Measurements from ENCODE around the gene SFTA2.

The SFTA2 gene

DNA sequence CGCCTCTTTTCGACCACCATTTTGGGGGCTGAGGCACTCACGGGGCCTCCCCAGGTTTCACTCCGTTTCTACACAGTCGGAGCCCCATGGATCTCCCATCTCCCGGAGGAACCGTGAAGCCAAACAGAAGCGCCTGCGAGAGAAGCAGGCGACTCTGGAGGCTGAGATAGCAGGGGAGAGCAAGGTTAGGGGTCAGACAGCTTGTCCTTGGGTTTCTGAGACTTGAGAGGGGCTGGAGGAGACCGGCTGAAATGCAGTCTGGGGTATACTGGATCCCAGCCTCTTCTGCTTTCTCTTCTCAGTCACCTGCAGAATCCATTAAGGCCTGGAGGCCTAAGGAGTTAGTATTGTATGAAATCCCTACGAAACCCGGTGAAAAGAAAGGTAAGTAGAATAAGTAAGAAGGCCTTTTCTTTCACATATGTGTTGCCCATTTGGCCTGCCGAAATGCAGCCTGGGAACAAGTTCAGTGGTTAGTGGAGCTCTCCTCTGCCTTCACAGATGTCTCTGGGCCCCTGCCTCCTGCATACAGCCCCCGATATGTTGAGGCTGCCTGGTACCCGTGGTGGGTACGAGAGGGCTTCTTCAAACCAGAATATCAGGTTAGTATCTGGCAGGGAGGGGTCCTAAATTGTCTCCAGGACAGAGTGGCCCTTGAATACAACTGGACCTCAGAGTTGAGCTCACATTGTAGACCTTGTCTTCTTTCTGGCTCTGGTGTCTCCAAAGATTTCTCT lies 16.9 kb downstream of the SFTA2 start:
- peak overlapping the region; percentile 82 for H3K27ac ChIP-seq (replicated peaks)
- H3K27me3 ChIP-seq (ENCODE audit: insufficient read depth, poor library complexity, severe bottlenecking), result no peaks in the 10 kb centered on the region
- TF ChIP-seq, protein P1, sequence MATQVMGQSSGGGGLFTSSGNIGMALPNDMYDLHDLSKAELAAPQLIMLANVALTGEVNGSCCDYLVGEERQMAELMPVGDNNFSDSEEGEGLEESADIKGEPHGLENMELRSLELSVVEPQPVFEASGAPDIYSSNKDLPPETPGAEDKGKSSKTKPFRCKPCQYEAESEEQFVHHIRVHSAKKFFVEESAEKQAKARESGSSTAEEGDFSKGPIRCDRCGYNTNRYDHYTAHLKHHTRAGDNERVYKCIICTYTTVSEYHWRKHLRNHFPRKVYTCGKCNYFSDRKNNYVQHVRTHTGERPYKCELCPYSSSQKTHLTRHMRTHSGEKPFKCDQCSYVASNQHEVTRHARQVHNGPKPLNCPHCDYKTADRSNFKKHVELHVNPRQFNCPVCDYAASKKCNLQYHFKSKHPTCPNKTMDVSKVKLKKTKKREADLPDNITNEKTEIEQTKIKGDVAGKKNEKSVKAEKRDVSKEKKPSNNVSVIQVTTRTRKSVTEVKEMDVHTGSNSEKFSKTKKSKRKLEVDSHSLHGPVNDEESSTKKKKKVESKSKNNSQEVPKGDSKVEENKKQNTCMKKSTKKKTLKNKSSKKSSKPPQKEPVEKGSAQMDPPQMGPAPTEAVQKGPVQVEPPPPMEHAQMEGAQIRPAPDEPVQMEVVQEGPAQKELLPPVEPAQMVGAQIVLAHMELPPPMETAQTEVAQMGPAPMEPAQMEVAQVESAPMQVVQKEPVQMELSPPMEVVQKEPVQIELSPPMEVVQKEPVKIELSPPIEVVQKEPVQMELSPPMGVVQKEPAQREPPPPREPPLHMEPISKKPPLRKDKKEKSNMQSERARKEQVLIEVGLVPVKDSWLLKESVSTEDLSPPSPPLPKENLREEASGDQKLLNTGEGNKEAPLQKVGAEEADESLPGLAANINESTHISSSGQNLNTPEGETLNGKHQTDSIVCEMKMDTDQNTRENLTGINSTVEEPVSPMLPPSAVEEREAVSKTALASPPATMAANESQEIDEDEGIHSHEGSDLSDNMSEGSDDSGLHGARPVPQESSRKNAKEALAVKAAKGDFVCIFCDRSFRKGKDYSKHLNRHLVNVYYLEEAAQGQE (IDR thresholded peaks at IDR 0.05; ENCODE audit: insufficient replicate concordance, low read depth), result no peak
- no peak for TF ChIP-seq POLR2AphosphoS5 (IDR thresholded peaks at IDR 0.05; ENCODE audit: low read depth)
- TF ChIP-seq SPI1 (IDR thresholded peaks at IDR 0.05; ENCODE audit: borderline replicate concordance, low read depth), result no peak
- no peak for TF ChIP-seq GABPA (IDR thresholded peaks at IDR 0.05; ENCODE audit: low read depth)
- TF ChIP-seq, protein P2, sequence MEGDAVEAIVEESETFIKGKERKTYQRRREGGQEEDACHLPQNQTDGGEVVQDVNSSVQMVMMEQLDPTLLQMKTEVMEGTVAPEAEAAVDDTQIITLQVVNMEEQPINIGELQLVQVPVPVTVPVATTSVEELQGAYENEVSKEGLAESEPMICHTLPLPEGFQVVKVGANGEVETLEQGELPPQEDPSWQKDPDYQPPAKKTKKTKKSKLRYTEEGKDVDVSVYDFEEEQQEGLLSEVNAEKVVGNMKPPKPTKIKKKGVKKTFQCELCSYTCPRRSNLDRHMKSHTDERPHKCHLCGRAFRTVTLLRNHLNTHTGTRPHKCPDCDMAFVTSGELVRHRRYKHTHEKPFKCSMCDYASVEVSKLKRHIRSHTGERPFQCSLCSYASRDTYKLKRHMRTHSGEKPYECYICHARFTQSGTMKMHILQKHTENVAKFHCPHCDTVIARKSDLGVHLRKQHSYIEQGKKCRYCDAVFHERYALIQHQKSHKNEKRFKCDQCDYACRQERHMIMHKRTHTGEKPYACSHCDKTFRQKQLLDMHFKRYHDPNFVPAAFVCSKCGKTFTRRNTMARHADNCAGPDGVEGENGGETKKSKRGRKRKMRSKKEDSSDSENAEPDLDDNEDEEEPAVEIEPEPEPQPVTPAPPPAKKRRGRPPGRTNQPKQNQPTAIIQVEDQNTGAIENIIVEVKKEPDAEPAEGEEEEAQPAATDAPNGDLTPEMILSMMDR (IDR thresholded peaks at IDR 0.05; ENCODE audit: insufficient read depth, low read length), result no peak
- DNase-seq (ENCODE audit: low read depth in 1 of 2, low spot score in 1 of 2), result peak in 1 of 2 experiments; percentile 8
- H3K4me3 ChIP-seq (replicated peaks; ENCODE audit: insufficient read depth, low read length), result peak overlapping the region; percentile 56

DNA sequence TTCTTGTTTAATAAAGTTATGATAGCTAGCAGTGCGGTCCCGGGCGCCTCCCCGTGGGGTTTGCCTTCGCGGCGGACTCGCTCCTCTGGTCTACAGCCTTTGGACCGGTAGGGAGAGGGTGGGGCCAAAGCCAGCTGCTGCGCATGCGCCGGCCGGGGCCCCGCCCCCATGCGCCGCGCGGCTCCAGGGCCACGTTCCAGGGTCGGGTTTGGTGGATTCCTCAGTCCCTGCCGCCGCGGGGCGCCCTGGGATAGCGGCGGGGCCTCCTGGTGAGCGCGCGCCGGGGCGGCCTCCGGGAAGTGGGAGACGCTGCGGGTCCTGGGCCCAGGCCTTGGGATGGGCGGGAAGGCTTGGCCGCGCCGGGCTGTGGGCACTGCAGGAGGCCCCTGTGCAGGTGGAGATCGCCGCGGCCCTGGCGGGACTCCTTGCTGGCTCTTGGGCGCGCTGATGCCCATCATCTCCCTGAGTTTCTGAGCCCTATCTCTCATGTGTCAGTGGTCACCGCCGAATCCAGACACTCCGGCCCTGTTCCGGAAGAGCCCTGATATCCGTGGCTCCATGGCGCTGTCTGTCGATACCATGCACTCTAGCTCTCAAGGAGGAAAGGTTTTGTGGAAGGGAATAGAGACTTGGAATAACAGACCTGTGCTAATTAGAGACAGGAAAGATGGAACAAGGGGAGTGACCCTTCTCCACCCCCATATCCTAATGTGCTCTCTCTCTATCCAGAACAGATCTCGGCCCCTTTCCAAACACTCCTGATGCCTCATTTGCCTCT lies 17.7 kb downstream of the SFTA2 start, which contains the start of gene VARS2:
Gene VARS2 (plus strand): TSS at position 163 of the 778 bp plus-strand sequence. CDS start 599 bp downstream, at position 762.
- peak within 1 kb of the TSS; percentile 82 for H3K27ac ChIP-seq (replicated peaks)
- peak; percentile 89 to 90 for DNase-seq (ENCODE audit: low read depth in 1 of 2, low spot score in 1 of 2)
- no peaks in the 10 kb centered on the region for H3K27me3 ChIP-seq (ENCODE audit: insufficient read depth, poor library complexity, severe bottlenecking)
- H3K4me3 ChIP-seq (replicated peaks; ENCODE audit: insufficient read depth, low read length), result peak within 1 kb of the TSS; percentile 56
- no peak for TF ChIP-seq GABPA (IDR thresholded peaks at IDR 0.05; ENCODE audit: low read depth)
- peak; percentile 92 for TF ChIP-seq POLR2AphosphoS5 (IDR thresholded peaks at IDR 0.05; ENCODE audit: low read depth)

DNA sequence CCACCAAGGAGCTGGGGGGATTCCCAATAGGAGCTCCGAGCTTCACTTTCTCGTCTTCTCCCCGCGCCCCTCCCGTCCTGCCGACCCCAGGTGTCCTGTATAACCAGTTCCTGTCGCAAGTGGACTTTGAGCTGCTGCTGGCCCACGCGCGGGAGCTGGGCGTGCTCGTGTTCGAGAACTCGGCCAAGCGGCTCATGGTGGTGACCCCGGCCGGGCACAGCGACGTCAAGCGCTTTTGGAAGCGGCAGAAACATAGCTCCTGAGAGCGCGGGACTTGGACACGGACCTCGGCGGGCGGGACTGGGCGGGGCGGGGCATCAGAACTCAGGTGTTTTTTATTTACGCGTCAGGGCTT lies 18.3 kb downstream of the SFTA2 start:
- H3K27ac ChIP-seq (replicated peaks), result no peak overlapping the region
- peak overlapping the region; percentile 56 for H3K4me3 ChIP-seq (replicated peaks; ENCODE audit: insufficient read depth, low read length)
- DNase-seq (ENCODE audit: low read depth in 1 of 2, low spot score in 1 of 2), result peak in 1 of 2 experiments; percentile 8
- no peaks in the 10 kb centered on the region for H3K27me3 ChIP-seq (ENCODE audit: insufficient read depth, poor library complexity, severe bottlenecking)
- no peak for TF ChIP-seq POLR2AphosphoS5 (IDR thresholded peaks at IDR 0.05; ENCODE audit: low read depth)
- TF ChIP-seq, protein P2 (IDR thresholded peaks at IDR 0.05; ENCODE audit: insufficient read depth, low read length), result no peak
- no peak for TF ChIP-seq GABPA (IDR thresholded peaks at IDR 0.05; ENCODE audit: low read depth)
- no peak for TF ChIP-seq SPI1 (IDR thresholded peaks at IDR 0.05; ENCODE audit: borderline replicate concordance, low read depth)
- TF ChIP-seq, protein P1 (IDR thresholded peaks at IDR 0.05; ENCODE audit: insufficient replicate concordance, low read depth), result no peak
